ENCODE measurements around the gene HEPH.
"Not testable (repeated sequence)": the region's sequence is repeated elsewhere in the genome, so short reads cannot be mapped to it uniquely, and the experiment has no call there.

HEPH gene, protein sequence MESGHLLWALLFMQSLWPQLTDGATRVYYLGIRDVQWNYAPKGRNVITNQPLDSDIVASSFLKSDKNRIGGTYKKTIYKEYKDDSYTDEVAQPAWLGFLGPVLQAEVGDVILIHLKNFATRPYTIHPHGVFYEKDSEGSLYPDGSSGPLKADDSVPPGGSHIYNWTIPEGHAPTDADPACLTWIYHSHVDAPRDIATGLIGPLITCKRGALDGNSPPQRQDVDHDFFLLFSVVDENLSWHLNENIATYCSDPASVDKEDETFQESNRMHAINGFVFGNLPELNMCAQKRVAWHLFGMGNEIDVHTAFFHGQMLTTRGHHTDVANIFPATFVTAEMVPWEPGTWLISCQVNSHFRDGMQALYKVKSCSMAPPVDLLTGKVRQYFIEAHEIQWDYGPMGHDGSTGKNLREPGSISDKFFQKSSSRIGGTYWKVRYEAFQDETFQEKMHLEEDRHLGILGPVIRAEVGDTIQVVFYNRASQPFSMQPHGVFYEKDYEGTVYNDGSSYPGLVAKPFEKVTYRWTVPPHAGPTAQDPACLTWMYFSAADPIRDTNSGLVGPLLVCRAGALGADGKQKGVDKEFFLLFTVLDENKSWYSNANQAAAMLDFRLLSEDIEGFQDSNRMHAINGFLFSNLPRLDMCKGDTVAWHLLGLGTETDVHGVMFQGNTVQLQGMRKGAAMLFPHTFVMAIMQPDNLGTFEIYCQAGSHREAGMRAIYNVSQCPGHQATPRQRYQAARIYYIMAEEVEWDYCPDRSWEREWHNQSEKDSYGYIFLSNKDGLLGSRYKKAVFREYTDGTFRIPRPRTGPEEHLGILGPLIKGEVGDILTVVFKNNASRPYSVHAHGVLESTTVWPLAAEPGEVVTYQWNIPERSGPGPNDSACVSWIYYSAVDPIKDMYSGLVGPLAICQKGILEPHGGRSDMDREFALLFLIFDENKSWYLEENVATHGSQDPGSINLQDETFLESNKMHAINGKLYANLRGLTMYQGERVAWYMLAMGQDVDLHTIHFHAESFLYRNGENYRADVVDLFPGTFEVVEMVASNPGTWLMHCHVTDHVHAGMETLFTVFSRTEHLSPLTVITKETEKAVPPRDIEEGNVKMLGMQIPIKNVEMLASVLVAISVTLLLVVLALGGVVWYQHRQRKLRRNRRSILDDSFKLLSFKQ

DNA sequence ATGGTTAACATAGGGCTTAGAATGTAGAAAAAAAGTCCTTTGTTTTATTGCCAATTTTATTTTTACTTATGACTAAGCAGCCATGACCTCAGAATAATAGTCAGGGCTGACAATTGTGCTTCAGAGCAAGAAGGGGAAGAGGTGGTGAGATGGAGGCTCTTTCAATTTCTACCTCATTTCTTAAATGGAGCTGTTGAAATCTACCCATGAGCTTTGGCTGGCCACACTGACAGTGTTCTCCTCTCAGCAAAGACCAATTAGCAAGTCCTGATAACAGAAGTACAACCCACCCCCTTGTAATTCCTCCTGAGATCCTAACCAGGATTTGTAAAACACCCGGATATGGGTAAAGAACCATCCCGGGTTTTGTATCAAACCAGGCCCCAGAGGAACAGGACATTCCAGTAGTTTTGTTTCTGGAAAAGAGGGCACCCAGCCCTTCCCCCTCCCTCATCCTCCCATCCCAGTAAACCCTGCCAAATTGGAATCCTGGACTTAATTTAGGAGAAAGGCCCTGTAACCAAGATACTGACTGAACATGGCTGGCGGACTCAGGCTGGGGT lies at the start of gene HEPH:
HEPH (plus strand) TSS at position 399 of the 563 bp plus-strand sequence. CDS start 6,324 bp downstream, outside the sequence.
- Histone ChIP-seq H3K27ac (ENCODE audit: low read depth, low read length) (peak within 1 kb of the TSS; percentile 56), H3K9me3 (ENCODE audit: control insufficient read depth in 1 of 2, low read length in 2 of 2) (no peaks in the 10 kb centered on the region), H3K4me3 (ENCODE audit: low read depth in 1 of 2, low read length in 2 of 2) (peak within 1 kb of the TSS; percentile 72 to 78), H3K4me1 (ENCODE audit: control insufficient read depth in 1 of 2, insufficient read depth in 2 of 2, low read length in 2 of 2) (peaks cover 12 to 20% of the 10 kb centered on the region in 2 donors), H3K9ac (ENCODE audit: low read depth in 1 of 2, low read length in 2 of 2) (peak within 1 kb of the TSS; percentile 43 to 78), H3K27me3 (ENCODE audit: control insufficient read depth in 1 of 2, insufficient read depth in 2 of 2, low read length in 2 of 2) (no peaks in the 10 kb centered on the region), H3K36me3 (ENCODE audit: control insufficient read depth in 1 of 2, insufficient read depth in 2 of 2, low read length in 2 of 2) (peaks cover 0 to 4% of the 10 kb centered on the region in 2 donors)

DNA sequence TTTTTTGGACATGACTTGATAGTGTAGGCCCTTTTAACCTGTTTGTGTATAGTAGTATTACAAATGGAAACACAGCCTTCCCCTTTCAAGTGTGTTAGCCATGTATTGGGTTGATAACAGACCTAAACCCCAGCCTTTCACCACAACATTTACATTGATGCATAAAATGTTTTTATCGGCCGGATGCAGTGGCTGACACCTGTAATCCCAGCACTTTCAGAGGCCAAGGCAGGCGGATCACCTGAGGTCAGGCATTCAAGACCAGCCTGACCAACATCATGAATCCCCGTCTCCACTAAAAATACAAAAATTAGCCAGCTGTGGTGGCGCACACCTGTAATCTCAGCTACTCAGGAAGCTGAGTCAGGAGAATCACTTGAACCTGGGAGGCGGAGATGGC lies 45.3 kb upstream of the HEPH start:
- H3K27me3 ChIP-seq (ENCODE audit: control insufficient read depth in 1 of 2, insufficient read depth in 2 of 2, low read length in 2 of 2); H3K27ac ChIP-seq (ENCODE audit: low read depth, low read length); H3K4me3 ChIP-seq (ENCODE audit: low read depth in 1 of 2, low read length in 2 of 2); H3K4me1 ChIP-seq (ENCODE audit: control insufficient read depth in 1 of 2, insufficient read depth in 2 of 2, low read length in 2 of 2); H3K9me3 ChIP-seq (ENCODE audit: control insufficient read depth in 1 of 2, low read length in 2 of 2); H3K9ac ChIP-seq (ENCODE audit: low read depth in 1 of 2, low read length in 2 of 2); H3K36me3 ChIP-seq (ENCODE audit: control insufficient read depth in 1 of 2, insufficient read depth in 2 of 2, low read length in 2 of 2): not testable (repeated sequence)

DNA sequence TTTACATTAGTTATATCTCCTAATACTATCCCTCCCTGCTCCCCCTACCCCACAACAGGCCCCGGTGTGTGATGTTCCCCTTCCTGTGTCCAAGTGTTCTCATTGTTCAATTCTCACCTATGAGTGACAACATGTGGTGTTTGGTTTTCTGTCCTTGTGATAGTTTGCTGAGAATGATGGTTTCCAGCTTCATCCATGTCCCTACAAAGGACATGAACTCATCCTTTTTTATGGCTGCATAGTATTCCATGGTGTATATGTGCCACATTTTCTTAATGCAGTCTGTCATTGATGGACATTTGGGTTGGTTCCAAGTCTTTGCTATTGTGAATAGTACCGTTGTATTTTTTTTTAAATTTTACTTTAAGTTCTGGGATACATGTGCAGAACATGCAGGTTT lies 42.7 kb upstream of the HEPH start:
- not testable (repeated sequence) for H3K4me3 ChIP-seq (ENCODE audit: low read depth in 1 of 2, low read length in 2 of 2); H3K4me1 ChIP-seq (ENCODE audit: control insufficient read depth in 1 of 2, insufficient read depth in 2 of 2, low read length in 2 of 2); H3K27ac ChIP-seq (ENCODE audit: low read depth, low read length); H3K9ac ChIP-seq (ENCODE audit: low read depth in 1 of 2, low read length in 2 of 2); H3K36me3 ChIP-seq (ENCODE audit: control insufficient read depth in 1 of 2, insufficient read depth in 2 of 2, low read length in 2 of 2); H3K9me3 ChIP-seq (ENCODE audit: control insufficient read depth in 1 of 2, low read length in 2 of 2); H3K27me3 ChIP-seq (ENCODE audit: control insufficient read depth in 1 of 2, insufficient read depth in 2 of 2, low read length in 2 of 2)

DNA sequence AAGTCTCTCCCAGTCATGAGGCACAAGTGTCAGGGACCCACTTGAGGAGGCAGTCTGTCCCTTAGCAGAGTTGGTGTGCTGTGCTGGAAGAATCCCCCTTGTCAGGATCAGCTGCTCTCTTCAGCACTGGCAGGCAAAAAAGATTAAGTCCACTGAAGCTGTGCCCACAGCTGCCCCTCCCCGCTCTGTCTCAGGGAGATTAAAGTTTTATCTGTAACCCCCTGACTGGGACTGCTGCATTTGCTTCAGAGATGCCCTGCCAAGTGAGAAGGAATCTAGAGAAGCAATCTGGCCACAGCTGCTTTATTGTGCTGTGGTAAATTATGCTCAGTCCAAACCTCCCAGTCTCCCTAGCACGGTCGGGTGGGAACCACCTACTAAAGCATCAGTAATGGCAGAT lies 37.4 kb upstream of the HEPH start:
- Histone ChIP-seq H3K9ac (ENCODE audit: low read depth in 1 of 2, low read length in 2 of 2) (no peak overlapping the region), H3K4me1 (ENCODE audit: control insufficient read depth in 1 of 2, insufficient read depth in 2 of 2, low read length in 2 of 2) (no peaks in the 10 kb centered on the region), H3K4me3 (ENCODE audit: low read depth in 1 of 2, low read length in 2 of 2) (no peak overlapping the region), H3K36me3 (ENCODE audit: control insufficient read depth in 1 of 2, insufficient read depth in 2 of 2, low read length in 2 of 2) (no peaks in the 10 kb centered on the region), H3K9me3 (ENCODE audit: control insufficient read depth in 1 of 2, low read length in 2 of 2) (no peaks in the 10 kb centered on the region), H3K27me3 (ENCODE audit: control insufficient read depth in 1 of 2, insufficient read depth in 2 of 2, low read length in 2 of 2) (no peaks in the 10 kb centered on the region), H3K27ac (ENCODE audit: low read depth, low read length) (no peak overlapping the region)

DNA sequence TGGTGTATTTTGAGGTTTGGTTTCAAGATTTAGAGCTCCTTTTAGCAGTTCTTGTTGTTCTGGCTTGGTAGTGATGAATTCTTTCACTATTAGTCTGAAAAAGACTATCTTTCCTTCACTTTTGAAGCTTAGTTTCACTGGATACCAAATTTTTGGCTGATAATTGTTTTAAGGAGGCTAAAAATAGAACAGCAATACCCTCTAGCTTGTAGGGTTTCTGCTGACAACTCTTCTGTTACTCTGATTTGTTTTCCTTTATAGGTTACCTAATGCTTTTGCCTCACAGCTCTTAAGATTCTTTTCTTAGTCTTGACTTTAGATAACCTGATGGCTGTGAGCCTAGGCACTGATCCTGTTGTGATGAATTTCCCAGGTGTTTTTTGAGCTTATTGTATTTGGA lies 33.6 kb upstream of the HEPH start:
- no peaks in the 10 kb centered on the region for H3K36me3 ChIP-seq (ENCODE audit: control insufficient read depth in 1 of 2, insufficient read depth in 2 of 2, low read length in 2 of 2)
- H3K4me3 ChIP-seq (ENCODE audit: low read depth in 1 of 2, low read length in 2 of 2) = no peak overlapping the region
- no peaks in the 10 kb centered on the region for H3K9me3 ChIP-seq (ENCODE audit: control insufficient read depth in 1 of 2, low read length in 2 of 2)
- no peak overlapping the region for H3K9ac ChIP-seq (ENCODE audit: low read depth in 1 of 2, low read length in 2 of 2)
- no peak overlapping the region for H3K27ac ChIP-seq (ENCODE audit: low read depth, low read length)
- H3K4me1 ChIP-seq (ENCODE audit: control insufficient read depth in 1 of 2, insufficient read depth in 2 of 2, low read length in 2 of 2) = no peaks in the 10 kb centered on the region
- H3K27me3 ChIP-seq (ENCODE audit: control insufficient read depth in 1 of 2, insufficient read depth in 2 of 2, low read length in 2 of 2) = no peaks in the 10 kb centered on the region

DNA sequence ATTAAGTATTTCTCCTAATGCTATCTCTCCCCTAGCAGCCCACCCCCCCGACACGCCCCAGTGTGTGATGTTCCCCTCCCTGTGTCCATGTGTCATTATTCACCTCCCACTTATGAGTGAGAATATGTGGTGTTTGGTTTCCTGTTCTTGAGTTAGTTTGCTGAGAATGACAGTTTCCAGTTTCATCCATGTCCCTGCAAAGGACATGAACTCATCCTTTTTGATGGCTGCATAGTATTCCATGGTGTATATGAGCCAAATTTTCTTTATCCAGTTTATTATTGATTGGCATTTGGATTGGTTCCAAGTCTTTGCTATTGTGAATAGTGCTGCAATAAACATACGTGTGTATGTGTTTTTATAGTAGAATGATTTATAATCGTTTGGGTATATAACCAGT lies 28.8 kb upstream of the HEPH start:
- H3K9ac ChIP-seq (ENCODE audit: low read depth in 1 of 2, low read length in 2 of 2); H3K9me3 ChIP-seq (ENCODE audit: control insufficient read depth in 1 of 2, low read length in 2 of 2); H3K27ac ChIP-seq (ENCODE audit: low read depth, low read length); H3K27me3 ChIP-seq (ENCODE audit: control insufficient read depth in 1 of 2, insufficient read depth in 2 of 2, low read length in 2 of 2); H3K4me1 ChIP-seq (ENCODE audit: control insufficient read depth in 1 of 2, insufficient read depth in 2 of 2, low read length in 2 of 2); H3K4me3 ChIP-seq (ENCODE audit: low read depth in 1 of 2, low read length in 2 of 2); H3K36me3 ChIP-seq (ENCODE audit: control insufficient read depth in 1 of 2, insufficient read depth in 2 of 2, low read length in 2 of 2): not testable (repeated sequence)

DNA sequence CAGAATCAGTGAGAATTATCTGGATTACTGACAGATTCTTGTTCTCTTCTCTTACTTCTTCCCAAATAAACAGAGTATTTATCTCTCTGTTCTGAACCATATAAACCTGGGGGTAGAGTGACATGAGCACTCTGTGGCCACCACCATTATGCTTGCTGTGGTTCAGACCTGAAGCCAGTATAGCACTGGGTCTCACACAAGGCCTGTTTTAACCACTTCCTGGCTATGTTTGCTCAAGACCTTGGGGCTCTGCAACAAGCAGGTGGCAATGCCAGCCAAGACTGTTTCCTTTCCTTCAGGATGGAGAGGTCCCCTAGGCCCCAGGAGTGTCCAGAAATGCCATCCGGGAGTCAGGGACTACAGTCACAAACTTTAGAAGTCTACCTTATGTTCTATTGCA lies 21.7 kb upstream of the HEPH start:
- H3K27me3 ChIP-seq (ENCODE audit: control insufficient read depth in 1 of 2, insufficient read depth in 2 of 2, low read length in 2 of 2) = no peaks in the 10 kb centered on the region
- H3K27ac ChIP-seq (ENCODE audit: low read depth, low read length) = no peak overlapping the region
- H3K4me1 ChIP-seq (ENCODE audit: control insufficient read depth in 1 of 2, insufficient read depth in 2 of 2, low read length in 2 of 2) = no peaks in the 10 kb centered on the region
- no peak overlapping the region for H3K4me3 ChIP-seq (ENCODE audit: low read depth in 1 of 2, low read length in 2 of 2)
- H3K36me3 ChIP-seq (ENCODE audit: control insufficient read depth in 1 of 2, insufficient read depth in 2 of 2, low read length in 2 of 2) = no peaks in the 10 kb centered on the region
- no peak overlapping the region for H3K9ac ChIP-seq (ENCODE audit: low read depth in 1 of 2, low read length in 2 of 2)
- no peaks in the 10 kb centered on the region for H3K9me3 ChIP-seq (ENCODE audit: control insufficient read depth in 1 of 2, low read length in 2 of 2)

DNA sequence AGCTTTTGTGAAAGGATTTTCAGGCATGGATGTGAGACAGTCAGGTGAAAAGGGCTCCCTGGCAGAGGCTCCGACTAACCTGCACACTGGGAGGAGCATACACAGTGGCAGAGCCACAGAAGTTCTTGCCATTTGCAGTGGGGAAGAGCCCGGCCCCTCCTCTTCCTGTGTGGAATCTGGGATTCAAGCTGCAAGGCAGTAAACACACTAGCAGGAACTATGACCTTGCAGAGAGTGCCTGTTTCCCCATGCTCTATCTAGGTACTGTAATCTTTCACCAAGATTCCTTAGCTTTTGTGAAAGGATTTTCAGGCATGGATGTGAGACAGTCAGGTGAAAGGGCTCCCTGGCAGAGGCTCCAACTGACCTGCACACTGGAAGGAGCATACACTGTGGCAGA lies 19.8 kb upstream of the HEPH start:
- no peak overlapping the region for H3K4me3 ChIP-seq (ENCODE audit: low read depth in 1 of 2, low read length in 2 of 2)
- no peak overlapping the region for H3K27ac ChIP-seq (ENCODE audit: low read depth, low read length)
- no peaks in the 10 kb centered on the region for H3K36me3 ChIP-seq (ENCODE audit: control insufficient read depth in 1 of 2, insufficient read depth in 2 of 2, low read length in 2 of 2)
- no peak overlapping the region for H3K9ac ChIP-seq (ENCODE audit: low read depth in 1 of 2, low read length in 2 of 2)
- no peaks in the 10 kb centered on the region for H3K9me3 ChIP-seq (ENCODE audit: control insufficient read depth in 1 of 2, low read length in 2 of 2)
- no peaks in the 10 kb centered on the region for H3K27me3 ChIP-seq (ENCODE audit: control insufficient read depth in 1 of 2, insufficient read depth in 2 of 2, low read length in 2 of 2)
- H3K4me1 ChIP-seq (ENCODE audit: control insufficient read depth in 1 of 2, insufficient read depth in 2 of 2, low read length in 2 of 2) = no peaks in the 10 kb centered on the region

DNA sequence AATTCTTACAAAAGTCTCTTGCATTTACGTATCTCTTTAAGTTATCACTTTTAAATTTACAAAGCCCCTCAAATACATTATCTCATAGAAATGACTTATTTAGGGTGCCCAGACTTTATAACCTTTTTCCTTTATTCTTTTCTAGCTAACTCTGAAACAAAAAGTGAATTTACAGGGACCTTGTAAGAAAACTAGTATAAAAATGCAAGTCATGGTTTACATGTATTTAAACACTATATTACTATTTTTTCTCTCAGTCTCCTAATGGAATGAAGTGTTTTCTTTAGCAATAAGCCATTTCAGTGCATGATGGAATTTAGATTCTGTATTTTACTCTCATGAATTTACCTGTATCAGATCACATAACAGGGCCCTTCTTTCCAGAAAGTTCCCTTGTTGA lies 14.5 kb upstream of the HEPH start:
- Histone ChIP-seq H3K4me1 (ENCODE audit: control insufficient read depth in 1 of 2, insufficient read depth in 2 of 2, low read length in 2 of 2) (no peaks in the 10 kb centered on the region), H3K4me3 (ENCODE audit: low read depth in 1 of 2, low read length in 2 of 2) (no peak overlapping the region), H3K27ac (ENCODE audit: low read depth, low read length) (no peak overlapping the region), H3K27me3 (ENCODE audit: control insufficient read depth in 1 of 2, insufficient read depth in 2 of 2, low read length in 2 of 2) (no peaks in the 10 kb centered on the region), H3K9ac (ENCODE audit: low read depth in 1 of 2, low read length in 2 of 2) (no peak overlapping the region), H3K9me3 (ENCODE audit: control insufficient read depth in 1 of 2, low read length in 2 of 2) (no peaks in the 10 kb centered on the region), H3K36me3 (ENCODE audit: control insufficient read depth in 1 of 2, insufficient read depth in 2 of 2, low read length in 2 of 2) (no peaks in the 10 kb centered on the region)

DNA sequence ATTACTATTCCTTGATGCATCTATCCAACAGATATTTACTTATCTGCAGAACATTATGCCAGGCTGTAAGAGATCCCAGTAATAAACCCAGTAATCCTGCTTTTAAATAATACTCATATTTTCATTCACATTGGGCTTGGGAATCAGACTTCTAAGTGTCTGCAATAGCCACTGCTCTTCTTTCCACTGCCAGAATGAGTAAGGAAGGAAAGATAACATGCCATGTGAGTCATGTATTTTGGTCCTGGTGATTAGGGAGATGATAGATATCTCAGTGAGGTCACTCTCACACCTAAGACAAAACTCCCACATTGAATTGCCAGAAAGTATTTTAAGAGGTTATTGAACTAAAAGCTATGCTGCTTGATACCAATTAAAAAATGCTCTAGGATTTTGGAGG lies 13.9 kb upstream of the HEPH start:
- Histone ChIP-seq H3K4me1 (ENCODE audit: control insufficient read depth in 1 of 2, insufficient read depth in 2 of 2, low read length in 2 of 2) (no peaks in the 10 kb centered on the region), H3K27me3 (ENCODE audit: control insufficient read depth in 1 of 2, insufficient read depth in 2 of 2, low read length in 2 of 2) (no peaks in the 10 kb centered on the region), H3K36me3 (ENCODE audit: control insufficient read depth in 1 of 2, insufficient read depth in 2 of 2, low read length in 2 of 2) (no peaks in the 10 kb centered on the region), H3K9ac (ENCODE audit: low read depth in 1 of 2, low read length in 2 of 2) (no peak overlapping the region), H3K9me3 (ENCODE audit: control insufficient read depth in 1 of 2, low read length in 2 of 2) (no peaks in the 10 kb centered on the region), H3K27ac (ENCODE audit: low read depth, low read length) (no peak overlapping the region), H3K4me3 (ENCODE audit: low read depth in 1 of 2, low read length in 2 of 2) (no peak overlapping the region)

Measured in duodenal mucosa (tissue), 2 donors.